Mesothelial cell of epicardium (in vitro differentiated cells): ENCODE results near the gene NCAPH2. TPM values are rescaled to one million over a fixed set of nuclear protein-coding genes. Genes with fewer than 3 reads are reported as not detected.

ENCODE experiments used
- DNase-seq, 2 experiments: peaks; one replicate each; pipeline ENCODE4 v3.0.0; 2021; ENCODE audit warnings: low spot score in 2 of 2; ENCODE audit not compliant: unreplicated experiment in 2 of 2
- H3K27ac Mint-ChIP-seq: 2 replicates; pipeline ENCODE4 v1.8.0; 2021; ENCODE audit warnings: mixed read lengths
- H3K27me3 Mint-ChIP-seq: 2 replicates; pipeline ENCODE4 v1.8.0; 2021; ENCODE audit warnings: low read depth, mixed read lengths
- H3K36me3 Mint-ChIP-seq: 2 replicates; pipeline ENCODE4 v1.8.0; 2021; ENCODE audit warnings: mixed read lengths
- H3K4me1 Mint-ChIP-seq: 2 replicates; pipeline ENCODE4 v1.8.0; 2021; ENCODE audit warnings: mixed read lengths
- H3K4me3 Mint-ChIP-seq: 2 replicates; pipeline ENCODE4 v1.8.0; 2021; ENCODE audit warnings: mild to moderate bottlenecking, moderate library complexity, mixed read lengths
- H3K9me3 Mint-ChIP-seq: 2 replicates; pipeline ENCODE4 v1.8.0; 2021; ENCODE audit warnings: mixed read lengths
- total RNA-seq: library from RNA; stranded (reverse); gene quantifications from 3 replicates; pipeline ENCODE4 v1.2.1, GENCODE V29; 2021
- TF ChIP-seq, protein P1 (sequence below): fragments of 200-600 bp; sonication (generic); IDR thresholded peaks from one replicate; pipeline ENCODE4 v1.5.0; 2021; ENCODE audit warnings: antibody characterized with exemption; ENCODE audit not compliant: unreplicated experiment

NCAPH2 gene
- total RNA-seq, 1 donor from 2014 or later, result 60.3 TPM

DNA sequence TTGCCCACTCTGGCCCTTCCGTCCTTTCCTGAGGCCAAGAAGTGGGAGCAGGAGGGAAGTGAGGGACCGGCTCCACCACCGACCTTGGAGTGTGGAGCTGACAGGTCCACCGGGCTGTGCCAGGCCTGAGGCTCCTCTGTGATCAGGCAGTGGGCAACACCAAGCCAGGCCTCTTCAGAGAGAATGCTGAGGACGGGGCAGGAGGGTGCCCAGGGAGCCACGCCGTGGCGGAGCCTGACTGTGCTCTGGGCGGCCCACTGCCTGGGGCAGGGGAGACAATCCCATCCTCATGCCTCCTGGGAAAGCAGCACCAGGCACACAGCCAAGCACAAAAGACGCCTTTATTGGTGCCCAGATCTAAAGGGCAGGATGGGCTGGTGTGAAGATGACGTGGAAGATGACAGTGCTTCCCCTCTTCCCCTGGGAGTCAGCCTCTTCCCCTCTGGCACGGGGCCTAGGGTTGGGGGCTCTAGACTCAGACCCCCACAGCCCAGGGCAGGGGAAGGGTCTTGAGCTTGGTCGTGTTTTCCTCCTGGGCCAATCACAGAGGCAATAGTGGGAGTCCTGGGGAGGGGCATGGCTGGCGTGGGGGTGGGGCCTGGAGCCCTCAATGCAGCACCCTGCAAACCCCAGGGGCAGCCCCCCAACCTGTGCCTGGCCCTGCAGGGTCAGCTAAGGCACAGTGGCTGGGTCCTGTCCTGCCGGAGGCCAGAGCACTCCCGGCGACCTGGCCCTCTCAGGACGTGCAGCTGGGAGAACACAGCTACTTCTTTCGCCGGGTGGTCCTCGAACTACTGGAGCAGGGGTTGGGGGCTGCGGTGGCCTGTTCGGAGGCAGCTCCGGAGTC is 5.2 kb upstream of the NCAPH2 start:
- TF ChIP-seq, protein P1, sequence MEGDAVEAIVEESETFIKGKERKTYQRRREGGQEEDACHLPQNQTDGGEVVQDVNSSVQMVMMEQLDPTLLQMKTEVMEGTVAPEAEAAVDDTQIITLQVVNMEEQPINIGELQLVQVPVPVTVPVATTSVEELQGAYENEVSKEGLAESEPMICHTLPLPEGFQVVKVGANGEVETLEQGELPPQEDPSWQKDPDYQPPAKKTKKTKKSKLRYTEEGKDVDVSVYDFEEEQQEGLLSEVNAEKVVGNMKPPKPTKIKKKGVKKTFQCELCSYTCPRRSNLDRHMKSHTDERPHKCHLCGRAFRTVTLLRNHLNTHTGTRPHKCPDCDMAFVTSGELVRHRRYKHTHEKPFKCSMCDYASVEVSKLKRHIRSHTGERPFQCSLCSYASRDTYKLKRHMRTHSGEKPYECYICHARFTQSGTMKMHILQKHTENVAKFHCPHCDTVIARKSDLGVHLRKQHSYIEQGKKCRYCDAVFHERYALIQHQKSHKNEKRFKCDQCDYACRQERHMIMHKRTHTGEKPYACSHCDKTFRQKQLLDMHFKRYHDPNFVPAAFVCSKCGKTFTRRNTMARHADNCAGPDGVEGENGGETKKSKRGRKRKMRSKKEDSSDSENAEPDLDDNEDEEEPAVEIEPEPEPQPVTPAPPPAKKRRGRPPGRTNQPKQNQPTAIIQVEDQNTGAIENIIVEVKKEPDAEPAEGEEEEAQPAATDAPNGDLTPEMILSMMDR, result no peak
- H3K4me1 Mint-ChIP-seq, result peaks cover 6% of the 10 kb centered on the region

DNA sequence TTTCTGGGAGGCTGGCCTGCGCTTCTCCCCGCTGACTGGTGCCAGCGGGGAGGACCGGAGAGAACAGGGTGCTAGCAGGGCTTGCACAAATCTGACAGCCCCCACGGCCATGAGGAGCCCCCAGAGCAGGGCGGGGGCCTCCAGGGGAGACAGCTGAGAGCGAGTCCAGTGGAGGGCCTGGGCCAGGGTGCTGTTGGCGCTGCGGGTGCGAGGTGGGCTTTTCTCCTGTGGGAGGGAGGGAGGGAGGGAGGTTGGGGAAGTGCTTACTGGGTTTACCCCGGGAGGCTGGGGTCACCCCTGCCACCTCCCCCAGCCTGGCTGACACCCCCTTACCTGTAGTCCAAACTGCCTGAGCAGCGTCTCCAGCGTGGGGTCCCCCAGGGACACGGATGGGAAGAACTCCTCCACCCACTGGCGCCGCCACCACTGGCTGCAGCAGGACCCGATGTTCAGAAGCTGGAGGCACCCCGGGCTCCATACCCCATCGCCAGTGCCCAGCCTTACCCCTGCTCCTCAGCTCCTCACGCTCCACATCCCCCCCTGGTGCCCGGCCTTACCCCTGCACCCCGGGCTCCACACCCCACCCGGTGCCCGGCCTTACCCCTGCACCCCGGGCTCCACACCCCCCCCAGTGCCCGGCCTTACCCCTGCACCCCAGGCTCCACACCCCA is 4.4 kb upstream of the NCAPH2 start:
- DNase-seq, result no peak
- no peaks in the 10 kb centered on the region for H3K36me3 Mint-ChIP-seq
- no peak overlapping the region for H3K4me3 Mint-ChIP-seq

More for the DNA sequence above, 5.2 kb upstream of the NCAPH2 start:
- Mint-ChIP-seq H3K4me3 (no peak overlapping the region), H3K9me3 (no peaks in the 10 kb centered on the region), H3K27ac (no peak overlapping the region), H3K36me3 (no peaks in the 10 kb centered on the region), H3K27me3 (no peaks in the 10 kb centered on the region)
- DNase-seq, result no peak

DNA sequence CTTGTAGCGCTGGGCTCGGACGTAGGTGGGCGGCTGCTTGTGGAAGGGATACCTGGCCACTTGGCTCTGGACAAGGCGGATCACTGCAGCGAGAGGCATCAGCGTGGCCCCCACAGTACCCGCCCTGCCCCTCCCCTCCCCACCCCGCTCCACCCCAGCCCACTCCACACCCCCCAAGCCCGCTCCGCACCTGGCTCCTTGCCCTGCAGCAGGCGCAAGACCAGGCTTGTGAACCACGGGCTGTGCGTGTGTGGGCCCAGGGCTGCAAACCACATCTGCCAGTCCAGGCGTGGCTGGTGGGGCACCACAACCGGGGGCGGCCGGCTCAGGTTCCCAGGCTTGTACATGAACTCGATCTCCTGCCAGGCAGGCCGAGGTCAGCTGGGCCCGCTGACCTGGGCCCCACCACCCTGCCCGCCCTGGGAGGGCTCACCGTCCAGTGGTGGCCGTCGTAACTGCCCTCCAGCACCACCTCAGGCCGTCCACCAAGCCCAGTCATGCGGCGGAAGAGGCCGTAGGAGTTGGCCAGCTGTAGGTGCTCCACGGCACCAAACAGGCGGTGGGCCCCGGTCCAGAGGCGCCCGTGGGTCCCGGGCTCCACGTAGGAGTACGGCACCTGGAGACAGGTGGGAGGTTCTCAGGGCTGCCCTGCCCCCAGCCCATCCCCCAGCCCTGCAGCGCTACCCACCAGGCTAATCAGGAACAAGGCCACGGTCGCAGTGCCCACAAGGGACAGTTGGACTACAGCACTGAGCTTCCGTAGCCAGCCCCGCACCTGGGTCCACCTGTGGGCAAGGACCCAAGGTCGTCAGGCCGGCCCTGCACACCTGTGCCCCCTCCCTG is 3.4 kb upstream of the NCAPH2 start:
- no peaks in the 10 kb centered on the region for H3K36me3 Mint-ChIP-seq
- no peak overlapping the region for H3K4me3 Mint-ChIP-seq
- no peak for DNase-seq
- peaks cover 16% of the 10 kb centered on the region for H3K4me1 Mint-ChIP-seq
- TF ChIP-seq, protein P1, result no peak
- H3K9me3 Mint-ChIP-seq, result no peaks in the 10 kb centered on the region
- H3K27me3 Mint-ChIP-seq, result no peaks in the 10 kb centered on the region
- no peak overlapping the region for H3K27ac Mint-ChIP-seq

More for the DNA sequence above, 4.4 kb upstream of the NCAPH2 start:
- Mint-ChIP-seq H3K27ac (no peak overlapping the region), H3K9me3 (no peaks in the 10 kb centered on the region), H3K27me3 (no peaks in the 10 kb centered on the region), H3K4me1 (peaks cover 8% of the 10 kb centered on the region)
- TF ChIP-seq, protein P1, result no peak

DNA sequence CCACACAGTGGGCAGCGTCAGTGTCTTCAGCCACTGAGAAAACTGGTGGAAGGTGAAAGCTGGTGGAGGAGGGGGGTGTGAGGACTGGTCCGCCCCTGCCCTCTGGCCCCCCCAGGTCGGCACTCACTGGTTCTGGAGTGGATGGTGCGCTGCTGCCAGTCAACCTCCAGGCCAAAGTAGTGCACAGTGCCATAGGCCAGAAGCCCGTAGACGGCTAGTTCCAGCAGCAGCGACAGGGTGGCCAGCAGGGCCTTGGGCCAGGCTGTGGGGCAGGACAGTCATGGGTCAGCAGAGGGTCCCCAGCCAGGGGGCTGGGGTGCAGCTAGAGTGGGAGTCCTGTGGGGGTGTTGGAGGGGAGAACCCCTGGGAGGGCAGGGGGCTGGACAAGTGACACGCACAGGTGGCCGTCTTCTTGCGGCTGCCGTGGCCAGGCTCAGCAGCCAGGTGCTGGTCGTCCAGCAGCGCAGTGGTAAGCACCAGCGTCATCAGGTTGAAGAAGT is 2.7 kb upstream of the NCAPH2 start:
- TF ChIP-seq, protein P1, result no peak
- peak overlapping the region; percentile 42 for H3K4me3 Mint-ChIP-seq
- DNase-seq, result no peak
- no peaks in the 10 kb centered on the region for H3K27me3 Mint-ChIP-seq
- no peaks in the 10 kb centered on the region for H3K36me3 Mint-ChIP-seq
- peaks cover 17% of the 10 kb centered on the region for H3K4me1 Mint-ChIP-seq
- H3K9me3 Mint-ChIP-seq, result no peaks in the 10 kb centered on the region
- H3K27ac Mint-ChIP-seq, result no peak overlapping the region
